ENCODE data around the gene NR2C2AP. TPM values are rescaled to one million over a fixed set of nuclear protein-coding genes. Genes with fewer than 3 reads are reported as not detected.

NR2C2AP gene
- total and polyA plus RNA-seq, 2 donors (not counting 3 experiments of a cell fraction or from before 2014, with no cell fraction given): 11.9 to 17.5 TPM

GRCh38 chr19:19191768-19192077, 11.5 kb downstream of the NR2C2AP start:
- H3K4me2 ChIP-seq (ENCODE audit: insufficient read depth, low read length): peak overlapping the region; percentile 65
- H3K27me3 ChIP-seq (ENCODE audit: control insufficient read depth in 2 of 2, insufficient read depth in 2 of 2, low read length in 2 of 2): no peaks in the 10 kb centered on the region
- H3K9me3 ChIP-seq (replicated peaks; ENCODE audit: control insufficient read depth, insufficient read depth, low read length): no peaks in the 10 kb centered on the region
- H3K27ac ChIP-seq (ENCODE audit: insufficient read depth, low read depth, low read length): peak overlapping the region; percentile 98
- intact Hi-C loops (cut with micrococcal nuclease): loop anchor here (1.0 to 10.0 kb wide), 4 partner anchors 12 to 293 kb away; partner anchors contain the start of genes MAU2, NR2C2AP and SUGP1
- H3K36me3 ChIP-seq (ENCODE audit: control insufficient read depth in 2 of 2, extremely low read depth in 1 of 2, insufficient read depth in 2 of 2, low read length in 2 of 2): peaks cover 0 to 3% of the 10 kb centered on the region in 2 experiments
- H3K4me3 ChIP-seq (replicated peaks in 1 of 3; ENCODE audit: insufficient read depth in 1 of 3, low read depth in 1 of 3, low read length in 3 of 3): peak overlapping the region; percentile 78 to 100 (median 98)
- H3K9me1 ChIP-seq (replicated peaks; ENCODE audit: control insufficient read depth, extremely low read depth, insufficient read depth, low read length): no peaks in the 10 kb centered on the region
- dilution Hi-C loops (cut with MboI; ENCODE audit: extremely low pct_ligation_motif_present, low sequenced_read_pairs): no loop called here
- H3K4me1 ChIP-seq (ENCODE audit: control insufficient read depth, extremely low read depth, insufficient read depth, low read length): peaks cover 15% of the 10 kb centered on the region
- H2AFZ ChIP-seq (ENCODE audit: low read depth, low read length): peak overlapping the region; percentile 100
- H3K79me2 ChIP-seq (ENCODE audit: control insufficient read depth, insufficient read depth, low read length): peaks cover 29% of the 10 kb centered on the region
- no peaks in the 10 kb centered on the region for H4K20me1 ChIP-seq (replicated peaks; ENCODE audit: control insufficient read depth, extremely low read depth, insufficient read depth, low read length)
- POLR2A ChIA-PET: no interaction called here
- peak overlapping the region; percentile 99 for H3K9ac ChIP-seq (replicated peaks; ENCODE audit: extremely low read depth, insufficient read depth, low read length)
- FAIRE-seq: no peak
- BruUV-seq (replicated peaks): TSS peak; percentile 35
- CTCF ChIA-PET: interaction anchor here (2.4 to 2.9 kb wide), 2 partner anchors 11 to 151 kb away, joined by 12 to 13 read pairs; partner anchors contain the start of gene NR2C2AP
- no peak for DNase-seq (ENCODE audit: low read depth, low spot score)
- TF ChIP-seq POLR2AphosphoS5 (IDR thresholded peaks at IDR 0.05; ENCODE audit: insufficient read depth, low read depth, low read length) (no peak), JUN (IDR thresholded peaks at IDR 0.05; ENCODE audit: borderline replicate concordance, insufficient read depth, insufficient read length, low read depth) (no peak), MYC (IDR thresholded peaks at IDR 0.05; ENCODE audit: low read depth, low read length) (no peak), POLR2A (IDR thresholded peaks at IDR 0.05; ENCODE audit: low read depth, low read length) (no peak), FOS (IDR thresholded peaks at IDR 0.05; ENCODE audit: borderline replicate concordance, insufficient read depth, low read length) (no peak), CTCF (IDR thresholded peaks at IDR 0.05; ENCODE audit: extremely low read depth in 1 of 2, insufficient read depth in 1 of 2, low read depth in 1 of 2, low read length in 2 of 2) (no peak), MAX (IDR thresholded peaks at IDR 0.05; ENCODE audit: insufficient read depth, insufficient read length) (no peak), GATA2 (IDR thresholded peaks at IDR 0.05; ENCODE audit: insufficient read depth, insufficient read length, low read depth, low read length) (no peak), EZH2 (IDR thresholded peaks at IDR 0.05; ENCODE audit: borderline replicate concordance, low read depth, low read length, severe bottlenecking) (no peak)
